ENCODE data around the gene ANKLE1. TPM values are rescaled to one million over a fixed set of nuclear protein-coding genes. Genes with fewer than 3 reads are reported as not detected.

The ANKLE1 gene, protein sequence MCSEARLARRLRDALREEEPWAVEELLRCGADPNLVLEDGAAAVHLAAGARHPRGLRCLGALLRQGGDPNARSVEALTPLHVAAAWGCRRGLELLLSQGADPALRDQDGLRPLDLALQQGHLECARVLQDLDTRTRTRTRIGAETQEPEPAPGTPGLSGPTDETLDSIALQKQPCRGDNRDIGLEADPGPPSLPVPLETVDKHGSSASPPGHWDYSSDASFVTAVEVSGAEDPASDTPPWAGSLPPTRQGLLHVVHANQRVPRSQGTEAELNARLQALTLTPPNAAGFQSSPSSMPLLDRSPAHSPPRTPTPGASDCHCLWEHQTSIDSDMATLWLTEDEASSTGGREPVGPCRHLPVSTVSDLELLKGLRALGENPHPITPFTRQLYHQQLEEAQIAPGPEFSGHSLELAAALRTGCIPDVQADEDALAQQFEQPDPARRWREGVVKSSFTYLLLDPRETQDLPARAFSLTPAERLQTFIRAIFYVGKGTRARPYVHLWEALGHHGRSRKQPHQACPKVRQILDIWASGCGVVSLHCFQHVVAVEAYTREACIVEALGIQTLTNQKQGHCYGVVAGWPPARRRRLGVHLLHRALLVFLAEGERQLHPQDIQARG
- 2.3 TPM for total RNA-seq (ENCODE audit: unreplicated experiment)
- long read RNA-seq = 0 reads

DNA sequence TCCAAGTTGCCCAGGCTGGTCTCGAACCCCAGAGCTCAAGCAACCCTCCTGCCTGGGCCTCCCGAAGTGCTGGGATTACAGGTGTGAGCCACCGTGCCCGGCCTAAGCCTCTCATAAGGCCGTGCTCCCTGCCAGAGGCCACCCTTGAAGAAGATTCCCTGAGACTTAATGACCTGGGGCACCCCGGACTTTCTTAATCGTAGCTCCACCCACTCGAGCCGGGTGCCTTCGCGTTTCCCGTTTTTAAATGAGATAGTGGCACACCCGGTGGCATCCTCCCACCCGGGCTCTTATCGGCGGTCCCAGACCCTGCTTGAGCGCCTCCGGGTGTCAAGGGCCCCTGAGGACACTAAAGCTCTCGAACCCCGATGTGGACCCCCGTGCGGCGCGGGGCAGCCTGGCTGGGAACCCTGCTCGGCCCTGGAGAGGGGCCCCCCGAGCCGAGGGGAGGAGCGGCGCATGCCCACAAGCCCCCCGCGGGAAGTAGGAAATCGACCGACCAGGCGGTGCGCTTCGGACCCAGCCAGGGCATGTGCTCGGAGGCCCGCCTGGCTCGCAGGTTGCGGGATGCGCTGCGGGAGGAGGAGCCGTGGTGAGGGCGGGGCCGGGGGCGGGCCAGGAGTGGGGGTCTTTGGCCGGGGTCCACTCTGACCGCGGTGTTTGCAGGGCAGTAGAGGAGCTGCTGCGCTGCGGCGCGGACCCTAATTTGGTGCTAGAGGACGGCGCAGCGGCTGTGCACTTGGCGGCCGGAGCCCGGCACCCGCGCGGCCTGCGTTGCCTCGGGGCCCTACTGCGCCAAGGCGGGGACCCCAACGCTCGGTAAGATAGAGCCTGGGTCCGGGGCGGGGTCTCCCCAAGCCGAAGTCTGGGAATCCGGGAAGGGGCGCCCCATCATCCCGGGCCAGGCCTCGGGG lies at the start of gene ANKLE1:
Gene ANKLE1 (plus strand): TSS at position 511 of the 914 bp plus-strand sequence. CDS start 20 bp downstream, at position 531.
- Mint-ChIP-seq H3K27me3 (ENCODE audit: unreplicated experiment) (peaks cover 6% of the 10 kb centered on the region), H3K9me3 (ENCODE audit: unreplicated experiment) (no peaks in the 10 kb centered on the region), H3K27ac (ENCODE audit: unreplicated experiment) (no peak within 1 kb of the TSS), H3K4me3 (ENCODE audit: unreplicated experiment) (peak within 1 kb of the TSS; percentile 80), H3K36me3 (ENCODE audit: low read depth, unreplicated experiment) (peaks cover 9% of the 10 kb centered on the region), H3K4me1 (ENCODE audit: unreplicated experiment) (peaks cover 3% of the 10 kb centered on the region)
- DNase-seq (ENCODE audit: low spot score) = peak; percentile 43
- TF ChIP-seq, protein P1, sequence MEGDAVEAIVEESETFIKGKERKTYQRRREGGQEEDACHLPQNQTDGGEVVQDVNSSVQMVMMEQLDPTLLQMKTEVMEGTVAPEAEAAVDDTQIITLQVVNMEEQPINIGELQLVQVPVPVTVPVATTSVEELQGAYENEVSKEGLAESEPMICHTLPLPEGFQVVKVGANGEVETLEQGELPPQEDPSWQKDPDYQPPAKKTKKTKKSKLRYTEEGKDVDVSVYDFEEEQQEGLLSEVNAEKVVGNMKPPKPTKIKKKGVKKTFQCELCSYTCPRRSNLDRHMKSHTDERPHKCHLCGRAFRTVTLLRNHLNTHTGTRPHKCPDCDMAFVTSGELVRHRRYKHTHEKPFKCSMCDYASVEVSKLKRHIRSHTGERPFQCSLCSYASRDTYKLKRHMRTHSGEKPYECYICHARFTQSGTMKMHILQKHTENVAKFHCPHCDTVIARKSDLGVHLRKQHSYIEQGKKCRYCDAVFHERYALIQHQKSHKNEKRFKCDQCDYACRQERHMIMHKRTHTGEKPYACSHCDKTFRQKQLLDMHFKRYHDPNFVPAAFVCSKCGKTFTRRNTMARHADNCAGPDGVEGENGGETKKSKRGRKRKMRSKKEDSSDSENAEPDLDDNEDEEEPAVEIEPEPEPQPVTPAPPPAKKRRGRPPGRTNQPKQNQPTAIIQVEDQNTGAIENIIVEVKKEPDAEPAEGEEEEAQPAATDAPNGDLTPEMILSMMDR (IDR thresholded peaks at IDR 0.05; ENCODE audit: unreplicated experiment) = no peak

DNA sequence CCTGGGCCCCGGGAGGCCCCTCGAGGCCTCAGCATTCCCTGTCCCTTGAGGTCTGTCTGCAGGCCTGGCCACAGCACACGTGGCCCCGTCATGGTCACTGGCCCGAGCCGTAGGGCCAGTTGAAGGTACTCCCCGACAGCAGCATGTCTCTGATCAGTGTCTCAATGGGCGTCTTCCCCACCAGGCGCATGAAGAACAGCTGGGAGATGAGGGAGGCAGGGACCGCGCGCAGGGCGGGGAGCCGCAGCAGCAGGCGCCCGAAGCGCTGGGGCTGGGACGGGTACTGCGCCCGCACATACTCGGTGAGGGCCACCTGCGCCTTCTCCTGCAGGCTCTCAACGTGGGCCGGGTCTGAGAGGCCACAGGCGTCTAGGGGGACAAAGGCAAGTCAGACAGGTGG lies 49.4 kb upstream of the ANKLE1 start:
- Mint-ChIP-seq H3K27ac (ENCODE audit: unreplicated experiment) (no peak overlapping the region), H3K36me3 (ENCODE audit: low read depth, unreplicated experiment) (no peaks in the 10 kb centered on the region), H3K4me3 (ENCODE audit: unreplicated experiment) (no peak overlapping the region), H3K9me3 (ENCODE audit: unreplicated experiment) (no peaks in the 10 kb centered on the region), H3K27me3 (ENCODE audit: unreplicated experiment) (peaks cover 4% of the 10 kb centered on the region), H3K4me1 (ENCODE audit: unreplicated experiment) (peaks cover 6% of the 10 kb centered on the region)
- TF ChIP-seq, protein P1 (IDR thresholded peaks at IDR 0.05; ENCODE audit: unreplicated experiment) = no peak
- no peak for DNase-seq (ENCODE audit: low spot score)

DNA sequence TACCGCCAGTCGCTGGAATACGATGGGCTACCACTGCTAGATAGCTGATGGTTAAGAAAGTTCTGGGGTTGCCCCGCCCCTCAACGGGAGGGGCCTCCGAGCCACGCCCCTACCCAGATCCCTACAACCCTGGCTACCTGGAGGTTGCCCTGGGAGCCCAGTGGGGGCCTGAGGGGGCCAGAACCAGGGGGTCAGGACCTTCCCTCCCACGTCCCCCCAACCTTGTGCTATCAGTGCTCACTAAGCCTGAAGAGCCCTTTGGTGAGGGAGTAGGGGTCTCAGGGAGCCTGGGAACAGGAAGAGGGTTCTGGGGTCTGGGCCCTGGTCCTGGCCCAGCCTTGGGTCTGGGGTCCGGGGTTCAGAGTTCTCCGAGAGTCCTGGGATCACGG lies 46.8 kb upstream of the ANKLE1 start:
- H3K27me3 Mint-ChIP-seq (ENCODE audit: unreplicated experiment) = peaks cover 4% of the 10 kb centered on the region
- H3K27ac Mint-ChIP-seq (ENCODE audit: unreplicated experiment) = no peak overlapping the region
- H3K4me3 Mint-ChIP-seq (ENCODE audit: unreplicated experiment) = peak overlapping the region; percentile 37
- DNase-seq (ENCODE audit: low spot score) = peak; percentile 42
- TF ChIP-seq, protein P1 (IDR thresholded peaks at IDR 0.05; ENCODE audit: unreplicated experiment) = no peak
- H3K4me1 Mint-ChIP-seq (ENCODE audit: unreplicated experiment) = peaks cover 10% of the 10 kb centered on the region
- H3K9me3 Mint-ChIP-seq (ENCODE audit: unreplicated experiment) = no peaks in the 10 kb centered on the region
- H3K36me3 Mint-ChIP-seq (ENCODE audit: low read depth, unreplicated experiment) = peaks cover 10% of the 10 kb centered on the region

DNA sequence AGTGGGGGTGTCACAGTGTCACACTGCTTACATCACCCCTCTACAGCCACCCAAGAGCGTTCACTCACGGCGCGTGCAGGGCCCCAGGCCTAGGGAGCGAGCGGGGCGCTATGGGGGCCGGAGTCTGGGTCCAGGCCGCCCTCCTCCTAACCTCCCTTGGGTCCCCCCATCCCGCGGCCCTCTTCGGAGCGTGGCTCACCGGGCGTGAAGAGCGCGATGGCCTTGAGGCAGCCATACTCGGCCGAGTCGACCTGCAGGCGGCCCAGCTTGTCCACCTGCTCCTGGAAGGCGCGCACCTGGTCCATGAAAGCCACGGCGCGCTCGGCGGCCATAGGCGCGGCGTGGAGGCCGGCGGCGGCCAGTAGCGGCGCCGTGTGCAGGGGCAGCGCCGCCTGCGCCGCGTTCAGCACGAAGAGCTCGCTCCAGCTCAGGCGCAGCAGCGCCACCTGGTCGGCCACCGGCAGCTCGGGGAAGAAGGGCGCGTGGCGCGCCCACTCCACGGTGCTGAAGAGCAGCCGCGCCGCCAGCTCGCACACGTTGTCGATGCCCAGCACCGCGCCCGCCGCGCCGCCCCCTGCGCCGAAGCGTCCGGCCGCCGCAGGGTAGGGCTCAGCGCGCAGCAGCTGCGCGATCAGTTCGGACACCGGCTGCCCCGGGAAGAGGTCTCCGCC lies 46.3 kb upstream of the ANKLE1 start:
- Mint-ChIP-seq H3K4me1 (ENCODE audit: unreplicated experiment) (peaks cover 10% of the 10 kb centered on the region), H3K9me3 (ENCODE audit: unreplicated experiment) (no peaks in the 10 kb centered on the region), H3K27me3 (ENCODE audit: unreplicated experiment) (peaks cover 4% of the 10 kb centered on the region), H3K27ac (ENCODE audit: unreplicated experiment) (no peak overlapping the region), H3K4me3 (ENCODE audit: unreplicated experiment) (peak overlapping the region; percentile 37), H3K36me3 (ENCODE audit: low read depth, unreplicated experiment) (peaks cover 10% of the 10 kb centered on the region)
- DNase-seq (ENCODE audit: low spot score) = peak; percentile 70
- TF ChIP-seq, protein P1 (IDR thresholded peaks at IDR 0.05; ENCODE audit: unreplicated experiment) = no peak
